Umbilical cord (tissue), 2 donors: ENCODE results near the gene IGFBP7. TPM values are rescaled to one million over a fixed set of nuclear protein-coding genes. Genes with fewer than 3 reads are reported as not detected.
"Not testable (repeated sequence)": the region's sequence is repeated elsewhere in the genome, so short reads cannot be mapped to it uniquely, and the experiment has no call there.

ENCODE experiments used
- DNase-seq: peaks from one replicate; pipeline ENCODE4 v3.0.0-alpha.2; 2015; ENCODE audit warnings: low spot score
- total RNA-seq: library from RNA; depleted of rRNA; stranded (reverse); fragments of >200 nt; gene quantifications from one replicate; pipeline ENCODE4 v1.2.3, GENCODE V29; 2014; ENCODE audit warnings: low replicate concordance; ENCODE audit not compliant: insufficient read depth

Gene IGFBP7
- total RNA-seq, 1 donor from 2014 or later, result 999 TPM

GRCh38 chr4:57074744-57075143 lies 35.4 kb downstream of the IGFBP7 start:
- DNase-seq, result no peak

GRCh38 chr4:57073559-57073958 lies 36.6 kb downstream of the IGFBP7 start:
- no peak for DNase-seq

- DNase-seq, result peak; percentile 44
These were observed 38.9 kb downstream of the IGFBP7 start for GRCh38 chr4:57071326-57071725.

- DNase-seq, result no peak
These were observed 39.7 kb downstream of the IGFBP7 start for GRCh38 chr4:57070461-57070860.

- DNase-seq, result peak; percentile 26
These were observed 41.8 kb downstream of the IGFBP7 start for GRCh38 chr4:57068237-57068981.

GRCh38 chr4:57065730-57066482 lies 44.3 kb downstream of the IGFBP7 start:
- DNase-seq, result no peak

GRCh38 chr4:57064811-57065711 lies 45.1 kb downstream of the IGFBP7 start:
- DNase-seq, result peak; percentile 86

- DNase-seq, result no peak
These were observed 46.1 kb downstream of the IGFBP7 start for GRCh38 chr4:57064120-57064519.

- DNase-seq, result no peak
These were observed 46.7 kb downstream of the IGFBP7 start for GRCh38 chr4:57063518-57063917.

GRCh38 chr4:57061395-57061794 lies 48.8 kb downstream of the IGFBP7 start:
- peak; percentile 22 for DNase-seq

GRCh38 chr4:57060717-57061067 lies 49.5 kb downstream of the IGFBP7 start:
- DNase-seq, result not testable (repeated sequence)

- peak; percentile 35 for DNase-seq
These were observed 50.1 kb downstream of the IGFBP7 start for GRCh38 chr4:57059890-57060716.

GRCh38 chr4:57055886-57056285 lies 54.3 kb downstream of the IGFBP7 start:
- DNase-seq, result peak; percentile 86

GRCh38 chr4:57053508-57053907 lies 56.7 kb downstream of the IGFBP7 start:
- peak; percentile 48 for DNase-seq

- no peak for DNase-seq
These were observed 58.7 kb downstream of the IGFBP7 start for GRCh38 chr4:57051524-57051923.

- no peak for DNase-seq
These were observed 59.1 kb downstream of the IGFBP7 start for GRCh38 chr4:57051095-57051494.

- DNase-seq, result no peak
These were observed 61.4 kb downstream of the IGFBP7 start for GRCh38 chr4:57048590-57049304.

GRCh38 chr4:57047046-57047445 lies 63.1 kb downstream of the IGFBP7 start:
- not testable (repeated sequence) for DNase-seq

- DNase-seq, result no peak
These were observed 65.2 kb downstream of the IGFBP7 start for GRCh38 chr4:57044996-57045395.

GRCh38 chr4:57044279-57044678 lies 65.9 kb downstream of the IGFBP7 start:
- DNase-seq, result no peak
